Hepatocyte (in vitro differentiated cells): ENCODE measurements around the gene NEK4.

Experiments used
- CTCF ChIP-seq: fragments of 200-600 bp; sonication (generic); IDR thresholded peaks from 2 replicates; pipeline ENCODE4 v1.5.1; 2016; ENCODE audit warnings: antibody characterized with exemption, mild to moderate bottlenecking; ENCODE audit not compliant: poor library complexity
- EZH2 ChIP-seq: fragments of 200-600 bp; sonication (generic); IDR thresholded peaks from 2 replicates; pipeline ENCODE4 v1.6.1; 2016; ENCODE audit warnings: antibody characterized with exemption, mild to moderate bottlenecking, borderline replicate concordance

GRCh38 chr3:52719618-52720017 lies 51.1 kb downstream of the NEK4 start:
- TF ChIP-seq CTCF (no peak), EZH2 (no peak)
